ES-I3 (cell line): ENCODE results near the gene RETSAT.

Experiments
- H3K36me3 ChIP-seq: 2 replicates; pipeline ENCODE4 v1.6.1; 2013; ENCODE audit warnings: mild to moderate bottlenecking, low read length, control low read depth, moderate library complexity; ENCODE audit not compliant: insufficient read depth
- H3K4me1 ChIP-seq: 2 replicates; pipeline ENCODE4 v1.6.1; 2013; ENCODE audit warnings: mild to moderate bottlenecking, control low read depth, low read length; ENCODE audit not compliant: insufficient read depth
- H3K9ac ChIP-seq: 2 replicates; pipeline ENCODE4 v1.6.1; 2013; ENCODE audit warnings: low read depth, mild to moderate bottlenecking, low read length, moderate library complexity
- H3K9me3 ChIP-seq: 2 replicates; pipeline ENCODE4 v1.6.1; 2013; ENCODE audit warnings: mild to moderate bottlenecking, low read length, moderate library complexity; ENCODE audit not compliant: control insufficient read depth, insufficient read depth

Gene RETSAT

DNA sequence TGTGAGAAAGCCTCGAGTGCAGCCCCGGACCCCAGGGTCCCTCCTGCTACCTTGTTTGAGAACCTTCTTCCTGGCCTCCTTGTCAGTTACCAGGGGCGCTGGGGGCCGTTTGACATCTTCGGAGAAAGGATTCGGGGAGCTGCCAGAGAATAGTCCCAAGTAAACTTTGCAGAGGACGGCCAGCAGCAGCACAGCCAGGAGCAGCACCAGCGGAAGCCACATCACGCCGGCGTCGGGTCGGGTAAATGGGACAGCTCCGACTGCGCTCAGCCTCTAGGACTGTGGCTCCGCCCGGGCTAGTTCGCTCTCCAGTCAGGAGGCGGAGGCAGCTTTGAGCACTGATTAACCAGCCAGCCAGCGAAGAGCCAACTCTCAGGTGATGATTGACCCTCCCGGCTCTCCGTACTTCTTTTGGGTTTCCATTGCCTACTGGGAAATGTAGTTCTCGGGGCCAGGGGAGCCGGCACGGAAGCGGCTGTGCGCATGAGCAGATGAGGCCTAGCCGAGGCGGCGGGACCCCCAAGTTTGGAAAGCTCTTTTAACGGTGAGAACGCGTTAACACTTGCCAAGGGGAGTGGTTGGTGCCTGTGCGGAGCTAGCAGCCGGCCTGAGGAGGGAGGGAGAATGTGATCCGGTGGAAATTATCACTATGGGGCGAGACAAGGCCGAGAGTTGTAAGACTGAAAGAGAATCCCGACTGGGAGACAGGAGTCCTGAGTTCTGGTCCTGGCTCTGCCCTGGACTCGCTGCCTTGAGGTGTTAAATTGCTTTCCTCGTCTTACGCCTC lies at the start of gene RETSAT, which contains the start of gene ELMOD3:
TSS of gene RETSAT (minus strand) at position 243 of the 787 bp plus-strand sequence. CDS start at position 222, 21 bp downstream.
TSS of gene ELMOD3 (plus strand) at position 484 of the 787 bp plus-strand sequence. CDS start 2,430 bp downstream, outside the sequence.
- peak within 1 kb of the TSS; percentile 96 for H3K9ac ChIP-seq
- no peaks in the 10 kb centered on the region for H3K9me3 ChIP-seq
- H3K4me1 ChIP-seq = 0 out of 2 replicates have a peak, but pooled peaks cover 5% of the 10 kb centered on the region
- peaks cover 7% of the 10 kb centered on the region; the same call in 1 of the 2 replicates for H3K36me3 ChIP-seq

DNA sequence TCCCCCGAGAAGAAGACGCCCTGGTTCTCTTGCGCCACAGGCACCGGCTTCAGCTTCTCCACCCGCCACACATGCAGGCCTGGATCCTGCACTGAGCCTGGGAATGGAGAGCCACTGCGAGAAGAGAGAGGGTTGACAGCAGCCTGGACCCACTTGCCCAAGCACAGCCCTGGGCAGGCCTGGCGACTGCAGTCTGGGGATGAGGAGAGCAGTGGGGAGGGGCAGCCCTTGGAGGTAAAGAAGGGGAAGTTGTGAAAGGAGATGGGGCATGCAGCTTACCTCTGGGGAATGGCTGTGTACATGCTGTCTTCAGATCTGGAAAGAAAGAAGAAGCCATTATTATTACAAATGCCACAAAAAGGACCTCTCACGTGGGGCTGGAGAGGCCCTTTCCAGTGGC lies 47.5 kb upstream of the RETSAT start:
- Histone ChIP-seq H3K36me3 (peaks cover 4% of the 10 kb centered on the region; the same call in 1 of the 2 replicates), H3K9me3 (no peaks in the 10 kb centered on the region), H3K4me1 (peaks cover 10% of the 10 kb centered on the region; the same call in 1 of the 2 replicates), H3K9ac (no peak overlapping the region)

DNA sequence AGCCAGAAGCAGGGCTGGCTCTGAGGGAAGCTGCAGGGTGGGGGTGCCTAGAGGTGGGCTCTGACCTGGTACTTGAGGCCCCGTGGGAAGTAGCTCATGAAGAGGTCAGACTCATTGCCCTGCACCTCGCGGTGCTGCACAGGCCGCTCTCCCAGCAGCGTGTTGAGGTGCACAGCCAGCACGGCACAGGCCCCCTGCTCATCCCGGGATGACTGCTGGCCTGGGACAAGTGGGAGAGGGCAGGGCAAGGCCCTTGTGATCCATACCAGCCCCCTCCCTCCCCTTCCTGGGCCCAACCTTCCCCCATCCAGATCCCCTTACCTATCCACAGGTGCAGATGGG lies 47.1 kb upstream of the RETSAT start:
- H3K9me3 ChIP-seq = no peaks in the 10 kb centered on the region

DNA sequence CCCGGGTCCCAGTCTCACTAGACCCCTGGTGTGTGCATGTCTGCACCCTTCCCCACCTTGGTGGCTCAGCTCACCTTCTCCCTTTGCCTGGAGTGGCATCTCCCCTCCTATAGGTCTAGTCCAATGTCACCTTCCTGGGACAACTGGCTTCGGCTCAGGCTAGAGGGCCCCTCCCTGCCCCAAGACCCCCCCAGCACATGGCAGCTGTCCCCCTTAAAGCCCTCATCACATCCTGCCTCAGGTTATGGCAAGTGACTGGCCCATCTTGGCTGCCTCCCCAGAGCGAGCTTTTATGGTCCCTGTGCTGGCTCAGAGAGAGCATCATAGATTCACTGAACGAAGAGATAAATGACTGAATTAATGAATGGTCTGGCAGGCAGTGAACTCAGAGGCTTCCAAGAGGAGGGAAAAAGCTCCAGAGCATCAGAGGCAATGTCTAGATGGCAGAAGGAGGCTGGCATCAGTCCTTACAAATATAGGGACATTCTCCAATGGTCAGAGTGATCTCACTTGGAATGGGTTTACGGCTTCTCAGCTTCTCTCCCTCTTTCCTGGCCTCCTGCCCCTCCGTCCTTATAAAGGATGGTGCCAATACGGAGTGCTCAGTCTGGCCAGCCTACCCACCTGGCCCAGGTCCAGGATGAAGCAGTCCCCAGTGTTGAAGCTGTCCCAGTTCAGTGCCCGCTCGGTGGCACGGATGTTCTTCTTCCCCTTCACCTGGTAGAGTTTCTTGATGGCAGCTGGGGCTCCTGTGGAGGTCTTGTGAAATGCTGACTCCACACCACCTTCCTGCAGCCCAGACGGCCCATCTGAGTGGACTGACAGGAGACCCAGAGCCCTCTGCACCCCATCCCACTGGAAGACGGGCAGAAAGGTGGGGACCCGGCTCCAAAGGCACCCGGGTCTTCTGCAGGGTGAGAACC lies 46.5 kb upstream of the RETSAT start:
- peaks cover 4% of the 10 kb centered on the region; the same call in 1 of the 2 replicates for H3K36me3 ChIP-seq
- no peaks in the 10 kb centered on the region for H3K9me3 ChIP-seq
- no peak overlapping the region for H3K9ac ChIP-seq
- H3K4me1 ChIP-seq = peaks cover 6% of the 10 kb centered on the region; the same call in 1 of the 2 replicates

More for the DNA sequence above, 47.1 kb upstream of the RETSAT start:
- Histone ChIP-seq H3K36me3 (peaks cover 4% of the 10 kb centered on the region; the same call in 1 of the 2 replicates), H3K9ac (no peak overlapping the region), H3K4me1 (peaks cover 10% of the 10 kb centered on the region; the same call in 1 of the 2 replicates)

DNA sequence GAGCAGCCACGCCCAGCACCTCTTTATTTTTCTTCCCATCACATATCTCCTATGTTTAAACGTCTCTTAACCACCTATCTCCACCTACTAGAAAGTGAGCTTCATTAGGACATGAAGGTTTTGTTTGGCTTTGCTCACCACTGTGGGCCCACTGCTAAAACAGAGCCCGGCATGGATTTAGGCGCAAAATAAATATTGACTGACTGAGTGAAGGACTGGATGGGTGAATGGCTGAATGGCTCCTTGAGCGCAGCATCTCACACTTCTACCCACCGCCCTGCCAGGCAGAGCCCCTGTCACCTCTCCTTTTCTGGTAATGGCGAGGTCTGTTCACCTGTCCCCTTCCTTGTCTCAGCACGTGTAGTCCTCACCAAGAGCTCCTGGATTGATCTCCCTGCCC lies 45.7 kb upstream of the RETSAT start:
- H3K9me3 ChIP-seq = no peaks in the 10 kb centered on the region
- H3K36me3 ChIP-seq = peaks cover 4% of the 10 kb centered on the region; the same call in 1 of the 2 replicates
- no peaks in the 10 kb centered on the region; the same call in 1 of the 2 replicates for H3K4me1 ChIP-seq
- no peak overlapping the region for H3K9ac ChIP-seq

DNA sequence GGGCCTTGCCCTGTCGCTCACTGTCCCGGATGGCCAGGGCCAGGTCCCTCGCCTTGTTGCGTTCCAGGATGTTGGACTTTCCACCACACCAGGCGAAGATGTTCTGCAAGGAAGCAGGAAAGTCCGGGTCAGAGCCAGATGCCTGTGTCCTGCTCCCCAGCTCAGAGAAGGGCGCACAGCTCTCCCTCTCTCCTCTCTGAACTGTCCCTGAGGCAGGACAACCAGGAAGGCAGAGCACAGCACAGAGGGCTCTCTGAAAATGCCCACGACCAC lies 44.8 kb upstream of the RETSAT start:
- H3K4me1 ChIP-seq = no peaks in the 10 kb centered on the region
- H3K9ac ChIP-seq = no peak overlapping the region
- no peaks in the 10 kb centered on the region for H3K9me3 ChIP-seq
- peaks cover 5% of the 10 kb centered on the region; the same call in 1 of the 2 replicates for H3K36me3 ChIP-seq

DNA sequence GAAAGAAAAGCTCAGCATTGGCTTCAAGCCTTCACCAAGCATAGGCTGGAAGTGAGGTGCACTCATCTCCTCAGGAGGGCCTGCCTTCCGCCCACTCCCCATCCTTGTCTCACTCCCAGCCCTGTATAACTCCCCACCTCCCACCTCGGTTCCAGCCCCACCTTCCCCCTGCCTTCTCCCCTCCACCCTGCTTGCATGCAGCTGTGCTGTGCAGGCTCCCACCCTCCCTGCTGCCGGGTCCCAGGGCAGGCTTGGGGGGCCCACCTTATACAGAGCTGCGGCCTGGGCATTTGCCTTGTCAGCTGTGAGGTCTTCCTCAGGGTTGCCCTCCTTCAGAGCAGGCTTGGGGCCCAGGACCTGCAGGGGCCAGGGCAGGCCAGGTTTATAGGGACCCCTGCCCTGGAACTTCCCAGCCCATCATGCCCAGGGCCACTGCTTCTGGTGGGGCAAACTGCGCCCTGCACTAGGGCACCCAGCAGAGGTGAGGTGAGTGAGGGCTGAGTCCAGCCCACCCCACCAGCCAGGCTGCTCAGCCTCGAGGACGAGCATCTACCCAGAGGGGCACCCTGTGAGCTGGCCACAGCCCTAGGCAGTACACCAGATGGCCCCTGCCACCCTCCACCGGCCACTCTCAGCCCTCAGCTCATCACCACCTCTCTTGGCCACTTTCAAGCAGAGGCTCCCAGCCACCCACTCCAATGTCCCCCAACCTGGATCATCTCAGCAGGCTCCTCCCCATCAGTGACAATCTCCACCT lies 44.3 kb upstream of the RETSAT start:
- peaks cover 6% of the 10 kb centered on the region; the same call in 1 of the 2 replicates for H3K36me3 ChIP-seq
- no peaks in the 10 kb centered on the region for H3K4me1 ChIP-seq
- no peaks in the 10 kb centered on the region for H3K9me3 ChIP-seq
- no peak overlapping the region for H3K9ac ChIP-seq

DNA sequence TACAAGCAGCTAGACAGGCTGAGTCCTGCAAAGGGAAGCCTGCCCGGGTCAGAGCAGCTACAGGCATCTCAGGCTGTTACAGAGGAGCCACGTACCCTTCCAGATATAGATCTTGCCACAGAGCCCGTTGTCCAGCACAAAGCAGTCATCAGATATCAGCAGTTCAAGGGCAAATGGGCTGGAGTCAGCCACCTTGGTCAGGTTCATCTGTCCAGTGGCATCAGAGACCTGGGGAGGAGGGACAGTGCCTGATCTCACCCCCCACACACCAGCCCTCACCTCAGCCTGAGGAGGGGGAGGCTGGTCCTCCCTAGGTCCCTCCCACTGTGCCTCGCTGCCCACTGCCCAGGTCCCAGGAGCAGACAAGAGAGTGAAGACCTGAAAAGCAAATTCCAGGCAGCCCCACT lies 43.6 kb upstream of the RETSAT start:
- Histone ChIP-seq H3K9me3 (no peaks in the 10 kb centered on the region), H3K4me1 (no peaks in the 10 kb centered on the region), H3K9ac (no peak overlapping the region), H3K36me3 (peaks cover 6% of the 10 kb centered on the region; the same call in 1 of the 2 replicates)

DNA sequence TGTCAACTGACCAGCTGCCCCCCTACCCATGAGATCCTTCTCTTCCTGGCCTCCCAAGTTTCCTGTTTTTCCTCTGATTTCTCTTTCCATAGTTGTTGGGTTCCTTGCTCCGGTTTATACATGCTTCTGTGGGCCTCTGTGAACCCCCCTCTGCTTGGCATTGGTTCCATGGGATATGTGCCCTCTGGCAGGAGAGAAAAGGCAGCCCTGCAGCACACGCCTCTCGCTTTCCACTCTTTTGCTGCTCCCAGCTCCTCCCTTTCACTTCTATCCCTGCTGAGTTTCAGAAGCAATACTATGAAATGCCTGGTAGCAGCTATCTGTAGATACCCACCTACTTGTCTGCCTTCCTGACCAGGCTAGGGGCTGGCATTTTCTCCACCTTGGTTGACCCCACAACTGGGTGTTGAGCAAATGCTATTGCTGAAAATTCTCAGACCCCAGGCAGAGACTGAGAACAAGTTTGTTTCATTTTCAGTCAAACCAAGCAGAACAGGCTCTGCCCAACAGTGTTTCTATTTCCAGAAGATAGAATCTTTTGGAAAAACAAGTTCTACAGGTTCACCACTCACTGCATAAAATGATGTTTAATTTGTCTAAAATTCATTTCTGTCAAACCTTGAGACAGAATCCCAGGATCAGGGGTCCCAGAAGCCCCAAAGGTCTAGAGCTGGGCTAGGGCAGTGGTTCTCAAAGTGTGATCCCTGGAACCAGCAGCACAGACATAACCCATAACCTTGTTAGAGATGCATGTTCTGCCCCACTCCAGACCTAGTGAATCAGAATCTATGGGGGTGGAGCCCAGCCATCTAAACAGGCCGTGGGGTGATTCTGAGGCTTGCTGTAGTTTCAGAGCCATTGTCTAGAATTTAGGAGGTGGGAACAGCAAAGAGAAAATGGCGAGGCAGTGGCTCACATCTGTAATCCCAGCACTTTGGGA lies 42.5 kb upstream of the RETSAT start:
- Histone ChIP-seq H3K4me1 (no peaks in the 10 kb centered on the region), H3K9me3 (no peaks in the 10 kb centered on the region), H3K9ac (no peak overlapping the region), H3K36me3 (peaks cover 6% of the 10 kb centered on the region; the same call in 1 of the 2 replicates)

DNA sequence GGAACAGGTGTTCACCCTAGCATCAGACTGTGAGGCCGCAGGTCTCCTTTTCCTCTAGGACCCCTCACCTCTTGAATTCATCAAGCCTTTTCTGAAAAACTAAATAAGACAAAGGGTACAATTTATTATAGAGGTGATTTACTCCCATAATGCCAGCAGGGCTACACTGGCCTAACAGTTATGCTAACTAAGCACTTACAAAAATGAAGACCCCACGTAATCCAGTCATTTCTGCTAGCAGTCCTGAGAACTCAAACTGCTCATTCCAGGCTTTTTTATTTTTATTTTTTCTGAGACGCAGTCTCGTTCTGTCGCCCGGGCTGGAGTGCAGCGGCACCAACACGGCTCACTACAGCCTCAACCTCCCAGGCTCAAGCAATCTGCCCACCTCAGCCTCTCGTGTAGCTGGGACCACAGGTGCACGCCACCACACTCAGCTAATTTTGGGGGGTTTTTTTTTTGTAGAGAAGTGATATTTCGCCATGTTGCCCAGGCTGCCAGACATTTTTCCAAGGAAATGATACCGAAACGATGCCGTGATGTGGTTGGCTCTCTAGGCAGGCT lies 41.7 kb upstream of the RETSAT start:
- Histone ChIP-seq H3K9ac (no peak overlapping the region), H3K36me3 (peaks cover 6% of the 10 kb centered on the region; the same call in 1 of the 2 replicates), H3K9me3 (no peaks in the 10 kb centered on the region), H3K4me1 (no peaks in the 10 kb centered on the region)

DNA sequence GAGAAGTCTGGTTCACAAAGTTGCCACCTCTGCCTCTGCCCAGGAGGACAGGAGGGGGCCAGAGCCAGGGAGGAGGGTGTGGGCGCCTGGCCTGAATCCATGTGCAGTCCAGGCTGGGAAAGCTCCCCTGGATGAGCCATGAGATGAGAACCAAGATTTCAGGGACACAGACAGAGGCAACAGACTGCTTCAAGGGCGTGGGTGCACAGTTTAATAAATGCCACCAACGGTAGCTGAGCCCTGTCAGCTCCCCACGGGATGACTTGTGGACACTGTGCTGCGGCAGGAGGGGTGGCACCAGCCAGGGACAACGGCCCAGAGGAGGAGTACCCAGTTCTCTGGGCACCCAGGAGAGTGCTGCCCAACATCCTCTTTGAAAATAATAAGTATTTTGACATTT lies 40.6 kb upstream of the RETSAT start:
- H3K4me1 ChIP-seq = no peaks in the 10 kb centered on the region
- no peaks in the 10 kb centered on the region for H3K9me3 ChIP-seq
- no peak overlapping the region for H3K9ac ChIP-seq
- H3K36me3 ChIP-seq = peaks cover 2% of the 10 kb centered on the region; the same call in 1 of the 2 replicates

DNA sequence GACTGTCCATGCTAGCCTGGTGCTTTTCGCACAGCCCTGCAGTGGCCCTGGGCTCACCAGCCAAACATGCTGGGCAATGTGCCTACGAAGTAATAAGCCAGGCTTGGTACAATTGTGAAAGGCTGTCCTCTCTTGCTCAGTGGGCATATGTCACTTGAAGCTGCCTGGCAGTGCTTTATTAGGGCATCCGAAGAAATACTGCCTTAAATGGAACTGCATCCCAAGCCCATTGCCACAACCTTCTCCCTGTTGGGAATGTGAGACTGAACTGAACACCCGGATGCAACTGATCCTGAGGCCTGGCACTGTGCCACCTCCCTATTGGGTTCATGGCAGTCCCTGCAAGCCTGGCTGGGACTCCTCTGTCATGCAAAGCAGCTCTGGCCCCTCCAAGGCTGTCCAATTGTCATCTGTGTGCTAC lies 39.9 kb upstream of the RETSAT start:
- 0 out of 2 replicates have a peak, but pooled peaks cover 2% of the 10 kb centered on the region for H3K36me3 ChIP-seq
- H3K4me1 ChIP-seq = no peaks in the 10 kb centered on the region
- no peaks in the 10 kb centered on the region for H3K9me3 ChIP-seq
- no peak overlapping the region for H3K9ac ChIP-seq

DNA sequence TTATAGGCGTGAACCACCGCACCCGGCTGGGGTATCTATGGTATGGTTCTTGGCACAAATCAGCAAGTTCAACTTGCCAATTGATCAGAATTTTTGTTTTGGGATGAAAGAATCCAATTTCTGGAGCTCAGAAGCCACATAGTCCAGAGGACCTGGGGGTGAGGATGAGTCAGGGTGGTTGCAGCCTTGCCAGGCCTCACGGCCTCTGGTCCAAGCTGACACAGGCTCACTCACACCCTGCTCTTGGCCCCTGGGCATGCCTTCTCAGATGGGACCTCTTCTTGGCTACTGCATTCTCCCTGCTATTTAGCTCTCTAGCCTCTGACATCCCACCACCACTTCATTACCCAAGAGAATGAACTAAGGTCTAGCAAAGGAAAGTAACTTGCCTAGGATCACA lies 39.5 kb upstream of the RETSAT start:
- H3K36me3 ChIP-seq = peaks cover 2% of the 10 kb centered on the region; the same call in 1 of the 2 replicates
- no peaks in the 10 kb centered on the region for H3K9me3 ChIP-seq
- H3K9ac ChIP-seq = no peak overlapping the region
- H3K4me1 ChIP-seq = no peaks in the 10 kb centered on the region; the same call in 1 of the 2 replicates
